GM06990 (cell line): ENCODE data around the gene MALRD1.

Experiments
- DNase-seq: peaks from one replicate; pipeline ENCODE4 v3.0.0-alpha.2; 2011; ENCODE audit not compliant: insufficient read length; ENCODE audit errors: extremely low read depth
- H3K27me3 ChIP-seq: replicated peaks from 2 replicates; pipeline ENCODE4 v1.6.0; 2011; ENCODE audit warnings: low read length; ENCODE audit not compliant: control insufficient read depth, insufficient read depth
- H3K36me3 ChIP-seq: 2 replicates; pipeline ENCODE4 v1.5.1; 2011; ENCODE audit warnings: low read length; ENCODE audit not compliant: control insufficient read depth, insufficient read depth
- H3K4me3 ChIP-seq: replicated peaks from 2 replicates; pipeline ENCODE4 v1.5.1; 2011; ENCODE audit warnings: low read depth, mild to moderate bottlenecking, control low read depth, low read length
- TF ChIP-seq, protein P1 (sequence below): IDR thresholded peaks from 2 replicates; pipeline ENCODE4 v1.5.1; 2011; ENCODE audit warnings: low read length, control low read depth, mild to moderate bottlenecking, inconsistent platforms; ENCODE audit not compliant: insufficient read depth, poor library complexity, severe bottlenecking

Gene MALRD1

DNA sequence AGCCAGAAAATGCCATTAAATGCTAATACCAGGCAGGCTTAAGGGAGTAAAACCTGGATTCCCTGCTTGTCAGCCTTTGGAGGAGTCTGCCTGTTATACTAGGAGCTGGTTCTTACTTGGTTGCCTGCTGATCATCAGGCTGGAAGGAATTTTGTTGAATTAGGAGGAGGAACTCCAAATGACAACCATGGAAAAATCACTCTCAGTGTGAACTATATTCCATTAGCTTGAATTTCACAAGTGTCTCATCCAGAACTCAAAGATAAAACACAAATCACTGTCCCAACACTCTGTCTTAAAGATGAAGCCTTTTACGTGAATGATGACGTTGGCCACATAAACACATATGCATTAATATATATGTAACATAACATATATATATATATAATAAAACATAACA is 528.8 kb downstream of the MALRD1 start:
- no peak for DNase-seq
- TF ChIP-seq, protein P1, sequence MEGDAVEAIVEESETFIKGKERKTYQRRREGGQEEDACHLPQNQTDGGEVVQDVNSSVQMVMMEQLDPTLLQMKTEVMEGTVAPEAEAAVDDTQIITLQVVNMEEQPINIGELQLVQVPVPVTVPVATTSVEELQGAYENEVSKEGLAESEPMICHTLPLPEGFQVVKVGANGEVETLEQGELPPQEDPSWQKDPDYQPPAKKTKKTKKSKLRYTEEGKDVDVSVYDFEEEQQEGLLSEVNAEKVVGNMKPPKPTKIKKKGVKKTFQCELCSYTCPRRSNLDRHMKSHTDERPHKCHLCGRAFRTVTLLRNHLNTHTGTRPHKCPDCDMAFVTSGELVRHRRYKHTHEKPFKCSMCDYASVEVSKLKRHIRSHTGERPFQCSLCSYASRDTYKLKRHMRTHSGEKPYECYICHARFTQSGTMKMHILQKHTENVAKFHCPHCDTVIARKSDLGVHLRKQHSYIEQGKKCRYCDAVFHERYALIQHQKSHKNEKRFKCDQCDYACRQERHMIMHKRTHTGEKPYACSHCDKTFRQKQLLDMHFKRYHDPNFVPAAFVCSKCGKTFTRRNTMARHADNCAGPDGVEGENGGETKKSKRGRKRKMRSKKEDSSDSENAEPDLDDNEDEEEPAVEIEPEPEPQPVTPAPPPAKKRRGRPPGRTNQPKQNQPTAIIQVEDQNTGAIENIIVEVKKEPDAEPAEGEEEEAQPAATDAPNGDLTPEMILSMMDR = no peak
- H3K27me3 ChIP-seq = no peaks in the 10 kb centered on the region
- H3K36me3 ChIP-seq = no peaks in the 10 kb centered on the region
- no peak overlapping the region for H3K4me3 ChIP-seq

DNA sequence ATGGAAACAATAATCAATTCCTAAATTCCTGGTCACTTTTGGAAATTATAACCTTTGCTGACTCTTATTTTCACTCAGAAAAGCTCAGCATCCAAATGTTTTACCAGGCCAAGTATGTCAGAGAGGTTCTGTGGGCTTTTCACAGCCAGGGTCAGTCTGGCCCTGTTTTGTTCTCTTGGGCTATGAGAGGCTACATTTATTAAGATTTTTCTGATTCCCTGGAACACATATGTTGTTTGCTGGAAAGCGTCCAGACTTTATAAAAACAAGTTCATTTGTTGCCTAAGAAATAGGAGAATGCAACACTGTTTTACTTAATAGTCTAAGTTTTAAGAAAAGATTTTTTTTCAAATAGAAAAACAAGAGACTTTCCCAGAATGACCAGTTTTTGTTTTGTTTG is 529.2 kb downstream of the MALRD1 start:
- Histone ChIP-seq H3K36me3 (no peaks in the 10 kb centered on the region), H3K4me3 (no peak overlapping the region), H3K27me3 (no peaks in the 10 kb centered on the region)
- no peak for DNase-seq
- TF ChIP-seq, protein P1 = no peak

DNA sequence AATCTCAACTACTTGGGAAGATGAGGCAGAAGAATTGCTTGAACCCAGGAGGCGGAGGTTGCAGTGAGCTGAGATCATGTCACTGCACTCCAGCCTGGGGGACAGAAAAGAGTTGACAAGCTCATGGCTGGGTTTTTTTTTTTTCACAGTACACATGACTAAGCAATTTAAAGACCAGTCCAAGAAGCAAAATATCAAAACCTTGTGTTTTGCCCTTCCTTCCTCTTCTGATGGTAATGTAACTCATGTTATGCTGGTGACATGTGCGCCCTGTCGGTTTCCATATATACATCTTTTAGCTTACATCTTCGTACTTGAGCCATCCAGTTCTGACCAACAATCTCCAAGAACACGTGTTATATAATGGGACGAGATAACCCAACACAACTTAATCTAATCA is 530.0 kb downstream of the MALRD1 start:
- DNase-seq = no peak
- Histone ChIP-seq H3K36me3 (no peaks in the 10 kb centered on the region), H3K4me3 (no peak overlapping the region), H3K27me3 (no peaks in the 10 kb centered on the region)
- TF ChIP-seq, protein P1 = no peak

DNA sequence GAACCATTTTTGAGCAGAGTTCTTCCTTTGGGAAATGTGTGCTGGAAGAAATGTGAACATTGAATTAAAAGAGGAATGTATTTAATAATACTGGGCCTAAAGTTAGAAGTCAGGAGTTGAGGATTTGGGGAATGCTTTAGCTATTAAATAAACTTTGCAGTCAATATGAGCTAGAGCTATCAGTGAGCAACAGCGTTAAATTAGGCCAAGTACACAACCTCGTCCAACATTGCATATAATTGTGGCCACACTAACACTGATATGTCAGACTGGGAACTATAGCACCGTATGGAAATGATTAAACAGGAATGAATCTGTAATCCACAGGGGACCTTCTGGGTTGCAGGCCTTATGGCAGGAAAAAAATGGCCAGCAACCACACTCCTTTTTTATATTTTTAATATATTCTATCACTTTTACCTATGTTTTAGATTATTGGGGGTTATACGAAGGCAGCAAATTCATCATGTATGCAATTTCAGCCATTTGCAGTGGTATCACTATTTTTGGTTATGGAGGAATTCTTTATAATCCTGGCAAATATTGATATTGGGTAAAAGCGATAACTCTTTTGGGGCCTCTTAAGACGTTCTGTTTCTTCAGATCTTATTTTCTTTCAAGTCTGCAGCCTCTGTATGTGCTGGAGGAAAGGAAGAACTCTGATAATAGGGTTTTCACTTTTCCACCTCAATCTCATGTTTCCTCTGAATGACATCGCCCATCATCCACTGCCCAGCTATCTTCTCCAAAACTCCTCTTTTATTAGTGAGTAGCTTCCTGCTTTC is 531.4 kb downstream of the MALRD1 start:
- Histone ChIP-seq H3K27me3 (no peaks in the 10 kb centered on the region), H3K4me3 (no peak overlapping the region), H3K36me3 (no peaks in the 10 kb centered on the region)
- DNase-seq = no peak
- TF ChIP-seq, protein P1 = no peak

DNA sequence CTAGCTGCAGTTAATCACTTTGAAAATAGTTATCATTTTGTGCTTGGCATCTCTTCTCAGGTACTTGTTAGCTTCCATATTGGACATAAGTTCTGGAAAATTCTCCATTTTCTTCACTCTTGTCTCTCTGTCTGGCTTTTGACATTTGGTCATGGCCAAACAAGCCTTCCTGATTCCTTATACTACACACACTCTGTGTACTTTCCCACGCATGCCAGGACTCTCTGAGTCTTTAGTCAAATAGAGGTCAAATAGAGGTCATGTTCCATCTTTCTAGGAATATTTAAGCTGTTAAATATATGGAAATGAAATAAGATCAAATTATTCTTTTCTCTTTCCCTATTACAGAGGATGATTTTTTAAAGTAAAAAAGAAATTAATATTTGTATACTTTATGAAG is 532.1 kb downstream of the MALRD1 start:
- H3K4me3 ChIP-seq = no peak overlapping the region
- TF ChIP-seq, protein P1 = no peak
- no peaks in the 10 kb centered on the region for H3K36me3 ChIP-seq
- DNase-seq = no peak
- H3K27me3 ChIP-seq = no peaks in the 10 kb centered on the region
